ENCODE results near the gene IQGAP1. TPM values are rescaled to one million over a fixed set of nuclear protein-coding genes. Genes with fewer than 3 reads are reported as not detected.

Gene IQGAP1
- total and polyA plus RNA-seq, 8 donors = 22.3 to 222 (median 86.4) TPM

GRCh38 chr15:90349821-90350220 is 38.2 kb upstream of the IQGAP1 start:
- H3K36me3 ChIP-seq = no peaks in the 10 kb centered on the region
- no peak overlapping the region for H3K4me3 ChIP-seq
- WGBS, 5 donors = 78 to 91% (median 89%) methylated on average over 9 of the region's 9 CpGs
- H3K9me3 ChIP-seq = no peaks in the 10 kb centered on the region
- no peak for TF ChIP-seq POLR2AphosphoS5 (IDR thresholded peaks at IDR 0.05)
- no peak for TF ChIP-seq EP300 (IDR thresholded peaks at IDR 0.05)
- TF ChIP-seq POLR2A (IDR thresholded peaks at IDR 0.05) = no peak
- TF ChIP-seq CTCF (IDR thresholded peaks at IDR 0.05) = no peak
- intact Hi-C loops (cut with DNase I; ENCODE audit: low total_unique reads) = no loop called here
- no peak for DNase-seq
- no peaks in the 10 kb centered on the region for H3K27me3 ChIP-seq
- peaks cover 4 to 13% (median 12%) of the 10 kb centered on the region in 4 donors for H3K4me1 ChIP-seq
- no peak overlapping the region for H3K27ac ChIP-seq

- H3K4me1 ChIP-seq = peaks cover 4 to 13% (median 12%) of the 10 kb centered on the region in 4 donors
- H3K27ac ChIP-seq = peak overlapping the region in 2 of 5 donors; percentile 78 to 84
- peaks cover 0 to 5% (median 0%) of the 10 kb centered on the region in 4 donors for H3K36me3 ChIP-seq
- H3K27me3 ChIP-seq = no peaks in the 10 kb centered on the region
- H3K4me3 ChIP-seq = peak overlapping the region; percentile 71 to 89 (median 76)
- TF ChIP-seq CTCF (IDR thresholded peaks at IDR 0.05) = no peak
- no peak for TF ChIP-seq EP300 (IDR thresholded peaks at IDR 0.05)
- TF ChIP-seq POLR2AphosphoS5 (IDR thresholded peaks at IDR 0.05) = no peak
- TF ChIP-seq POLR2A (IDR thresholded peaks at IDR 0.05) = no peak
- H3K9me3 ChIP-seq = no peaks in the 10 kb centered on the region
- WGBS, 5 donors = 28 to 37% (median 33%) methylated on average over 15 to 25 of the region's 25 CpGs
- intact Hi-C loops (cut with DNase I; ENCODE audit: low total_unique reads) = no loop called here
- no peak for DNase-seq
Measured at GRCh38 chr15:90351479-90352106, 36.4 kb upstream of the IQGAP1 start.

- Histone ChIP-seq H3K4me3 (peak within 1 kb of the TSS; percentile 71 to 89 (median 76)), H3K9me3 (no peaks in the 10 kb centered on the region), H3K4me1 (peaks cover 4 to 13% (median 12%) of the 10 kb centered on the region in 4 donors), H3K27ac (peak within 1 kb of the TSS; percentile 59 to 84 (median 78)), H3K27me3 (no peaks in the 10 kb centered on the region), H3K36me3 (peaks cover 0 to 5% (median 0%) of the 10 kb centered on the region in 4 donors)
- peak; percentile 95 to 98 for DNase-seq
- intact Hi-C loops (cut with DNase I; ENCODE audit: low total_unique reads) = no loop called here
- peak in 2 of 3 donors; percentile 81 to 92 for TF ChIP-seq POLR2AphosphoS5 (IDR thresholded peaks at IDR 0.05)
- TF ChIP-seq POLR2A (IDR thresholded peaks at IDR 0.05) = no peak
- 0 to 2% (median 1%) methylated on average over 30 to 53 of the region's 53 CpGs for WGBS, 5 donors
Measured at GRCh38 chr15:90352107-90352893, 35.7 kb upstream of the IQGAP1 start, which contains the start of gene ZNF774. Gene ZNF774, plus strand, starts transcription at chr15:90352284. Its CDS starts 2,377 bp downstream, at chr15:90354661.

- no peak for DNase-seq
- Histone ChIP-seq H3K4me3 (no peak overlapping the region), H3K27ac (no peak overlapping the region), H3K4me1 (peaks cover 4 to 19% (median 13%) of the 10 kb centered on the region in 4 donors), H3K9me3 (no peaks in the 10 kb centered on the region), H3K27me3 (no peaks in the 10 kb centered on the region), H3K36me3 (peaks cover 0 to 13% (median 6%) of the 10 kb centered on the region in 4 donors)
- no peak for TF ChIP-seq CTCF (IDR thresholded peaks at IDR 0.05)
- no peak for TF ChIP-seq POLR2AphosphoS5 (IDR thresholded peaks at IDR 0.05)
- TF ChIP-seq EP300 (IDR thresholded peaks at IDR 0.05) = no peak
- TF ChIP-seq POLR2A (IDR thresholded peaks at IDR 0.05) = no peak
- intact Hi-C loops (cut with DNase I; ENCODE audit: low total_unique reads) = no loop called here
- WGBS, 5 donors = 96 to 100% (median 98%) methylated on average over 2 of the region's 2 CpGs
Measured at GRCh38 chr15:90354986-90355385, 33.1 kb upstream of the IQGAP1 start.
